ENCODE data around the gene CCL28. TPM values are rescaled to one million over a fixed set of nuclear protein-coding genes. Genes with fewer than 3 reads are reported as not detected.

CCL28 gene
- total and polyA plus RNA-seq, 2 of the 13 experiments (the other 11 are each of a cell fraction or from before 2014, with no cell fraction given): 0.03 TPM; not detected in 1

GRCh38 chr5:43389679-43390329 lies 22.4 kb downstream of the CCL28 start (continued):
- TF ChIP-seq ZNF142 (CRISPR knock-in tag; IDR thresholded peaks at IDR 0.05) (no peak), KLF13 (CRISPR knock-in tag; IDR thresholded peaks at IDR 0.05) (no peak), GTF2F1 (IDR thresholded peaks at IDR 0.05; ENCODE audit: low read length) (no peak), SP2 (CRISPR knock-in tag; IDR thresholded peaks at IDR 0.05) (no peak), ELF1 (CRISPR knock-in tag; IDR thresholded peaks at IDR 0.05) (no peak), NFIB (CRISPR knock-in tag; IDR thresholded peaks at IDR 0.05; ENCODE audit: borderline replicate concordance) (no peak), FOXK1 (CRISPR knock-in tag; IDR thresholded peaks at IDR 0.05; ENCODE audit: borderline replicate concordance, low read depth) (peak; percentile 46; the same call in 1 of the 2 replicates), ZNF772 (CRISPR knock-in tag; IDR thresholded peaks at IDR 0.05) (no peak; the same call in 1 of the 2 replicates), ZNF652 (CRISPR knock-in tag; IDR thresholded peaks at IDR 0.05; ENCODE audit: borderline replicate concordance, low read depth) (0 out of 2 replicates have a peak, but pooled peaks have one; percentile 32), RERE (CRISPR knock-in tag; IDR thresholded peaks at IDR 0.05; ENCODE audit: low read depth) (no peak), HMGA1 (CRISPR knock-in tag; conservative IDR thresholded peaks at IDR 0.05) (no peak), ZNF460 (CRISPR knock-in tag; IDR thresholded peaks at IDR 0.05; ENCODE audit: borderline replicate concordance) (no peak), HMG20A (CRISPR knock-in tag; IDR thresholded peaks at IDR 0.05; ENCODE audit: borderline replicate concordance) (no peak), ZNF333 (CRISPR knock-in tag; IDR thresholded peaks at IDR 0.05; ENCODE audit: borderline replicate concordance) (no peak), ARID3A (IDR thresholded peaks at IDR 0.05; ENCODE audit: low read depth, low read length) (peak; percentile 71; the same call in 1 of the 2 replicates), KLF16 (CRISPR knock-in tag; IDR thresholded peaks at IDR 0.05) (no peak; a peak in 1 of 4 replicates), FOXA1 (IDR thresholded peaks at IDR 0.05) (no peak), FOXA1 (CRISPR knock-in tag; IDR thresholded peaks at IDR 0.05) (0 out of 2 replicates have a peak, but pooled peaks have one; percentile 28)

All from HepG2 (cell line).